H1 (cell line): ENCODE results near the gene SLC25A17. TPM values are rescaled to one million over a fixed set of nuclear protein-coding genes. Genes with fewer than 3 reads are reported as not detected.

ENCODE experiments used
- CTCF ChIA-PET: fragments of 300-600 bp; sonication (Branson Sonifier 250); formaldehyde crosslinking; loops from one replicate; lab custom pipeline; 2021; ENCODE audit not compliant: partially characterized antibody; lab: Charles Lee
- POLR2A ChIA-PET: fragments of 300-600 bp; sonication (Branson Sonifier 250); formaldehyde crosslinking; loops from one replicate; lab custom pipeline; 2021; ENCODE audit warnings: inconsistent platforms; ENCODE audit not compliant: partially characterized antibody; lab: Charles Lee
- DNase-seq, 2 experiments: peaks; one replicate each; pipeline versions ENCODE4 v3.0.0 to v3.0.0-alpha.2; 2010 to 2022; ENCODE audit warnings: low spot score in 2 of 2, low read depth in 1 of 2, mixed read lengths in 1 of 2
- FAIRE-seq: peaks from 2 replicates; lab custom pipeline; 2011; peaks lifted over from hg19 to GRCh38; lab: Jason Lieb, UNC
- H2AFZ ChIP-seq: 2 replicates; pipeline ENCODE4 v1.8.1; 2012; ENCODE audit warnings: low read length, inconsistent platforms
- H2AK5ac ChIP-seq: 2 replicates; pipeline ENCODE4 v1.6.1; 2013; ENCODE audit warnings: low read depth, low read length
- H2BK120ac ChIP-seq: replicated peaks from 2 replicates; pipeline ENCODE3; 2013; ENCODE audit warnings: low read depth, low read length, inconsistent platforms
- H2BK12ac ChIP-seq: 2 replicates; pipeline ENCODE4 v1.6.1; 2013; ENCODE audit warnings: low read depth, low read length
- H2BK15ac ChIP-seq: 2 replicates; pipeline ENCODE4 v1.6.1; 2013; ENCODE audit warnings: low read length
- H2BK20ac ChIP-seq: 2 replicates; pipeline ENCODE4 v1.6.1; 2013; ENCODE audit warnings: low read length
- H2BK5ac ChIP-seq: 2 replicates; pipeline ENCODE4 v1.6.1; 2013; ENCODE audit warnings: low read depth, low read length
- H3K14ac ChIP-seq: 2 replicates; pipeline ENCODE4 v1.6.1; 2013; ENCODE audit warnings: inconsistent platforms; ENCODE audit not compliant: insufficient read length
- H3K18ac ChIP-seq: 2 replicates; pipeline ENCODE4 v1.6.1; 2013; ENCODE audit warnings: low read length; ENCODE audit errors: extremely low read depth
- H3K23ac ChIP-seq: 2 replicates; pipeline ENCODE4 v1.6.1; 2013; ENCODE audit warnings: inconsistent platforms; ENCODE audit not compliant: insufficient read length
- H3K23me2 ChIP-seq: 2 replicates; pipeline ENCODE4 v1.6.1; 2013; ENCODE audit warnings: low read depth, low read length
- H3K27ac ChIP-seq: 2 replicates; pipeline ENCODE4 v1.6.1; 2011; ENCODE audit warnings: low read depth, low read length, inconsistent platforms
- H3K27me3 ChIP-seq, 4 experiments: replicated peaks in 1 of 4; 1 replicate in 1 of 4; 2 replicates in 3 of 4; pipeline versions ENCODE4 v1.6.1 to v1.8.1; 2011 to 2013; ENCODE audit warnings: low read length in 3 of 4, mild to moderate bottlenecking in 3 of 4, inconsistent platforms in 2 of 4, mixed read lengths in 2 of 4, moderate library complexity in 1 of 4; ENCODE audit not compliant: control insufficient read depth in 3 of 4, insufficient read depth in 3 of 4; ENCODE audit errors: extremely low read depth in 1 of 4
- H3K36me3 ChIP-seq, 4 experiments: 2 replicates each; pipeline versions ENCODE4 v1.6.1 to v1.8.1; 2011 to 2013; ENCODE audit warnings: mild to moderate bottlenecking in 4 of 4, low read length in 3 of 4, moderate library complexity in 2 of 4, control low read depth in 1 of 4, inconsistent platforms in 1 of 4; ENCODE audit not compliant: insufficient read depth in 4 of 4, control insufficient read depth in 2 of 4
- H3K4ac ChIP-seq: replicated peaks from 2 replicates; pipeline ENCODE3; 2013; ENCODE audit warnings: low read length, low read depth, mixed read lengths, inconsistent platforms; ENCODE audit not compliant: insufficient read length
- H3K4me1 ChIP-seq, 4 experiments: replicated peaks in 1 of 4; 1 replicate in 1 of 4; 2 replicates in 3 of 4; pipeline versions ENCODE4 v1.6.1 to v1.8.1; 2011 to 2013; ENCODE audit warnings: low read length in 3 of 4, inconsistent platforms in 2 of 4, mixed read lengths in 1 of 4; ENCODE audit not compliant: insufficient read depth in 4 of 4, control insufficient read depth in 3 of 4
- H3K4me2 ChIP-seq, 2 experiments: 2 replicates each; pipeline versions ENCODE4 v1.6.1 to v1.8.1; 2011 to 2013; ENCODE audit warnings: low read depth in 2 of 2, low read length in 2 of 2, control low read depth in 1 of 2, inconsistent platforms in 1 of 2, mild to moderate bottlenecking in 1 of 2; ENCODE audit not compliant: insufficient read depth in 1 of 2
- H3K4me3 ChIP-seq, 4 experiments: fragments of 200-600, 300-600 bp in 1 of 4; sonication (generic), shearing (Covaris generic), sonication (Bioruptor Twin) in 1 of 4; 2 replicates each; pipeline versions ENCODE4 v1.5.1 to v1.8.1; 2011 to 2016; ENCODE audit warnings: low read length in 4 of 4, low read depth in 3 of 4, control low read depth in 2 of 4, inconsistent platforms in 2 of 4, mild to moderate bottlenecking in 2 of 4, mixed read lengths in 1 of 4, moderate library complexity in 1 of 4; ENCODE audit not compliant: insufficient read depth in 2 of 4; ENCODE audit errors: extremely low read depth in 1 of 4
- H3K56ac ChIP-seq: replicated peaks from 2 replicates; pipeline ENCODE3; 2013; ENCODE audit warnings: low read depth, mild to moderate bottlenecking, mixed read lengths, low read length, inconsistent platforms; ENCODE audit not compliant: insufficient read length
- H3K79me1 ChIP-seq: 2 replicates; pipeline ENCODE4 v1.6.1; 2013; ENCODE audit warnings: low read depth, low read length, control low read depth
- H3K79me2 ChIP-seq, 2 experiments: 2 replicates each; pipeline versions ENCODE4 v1.6.1 to v1.8.1; 2012 to 2013; ENCODE audit warnings: low read length in 2 of 2, mild to moderate bottlenecking in 2 of 2, inconsistent platforms in 1 of 2; ENCODE audit not compliant: insufficient read depth in 2 of 2, control insufficient read depth in 1 of 2
- H3K9ac ChIP-seq, 4 experiments: replicated peaks in 1 of 4; 1 replicate in 1 of 4; 2 replicates in 3 of 4; pipeline versions ENCODE4 v1.6.1 to v1.8.1; 2011 to 2013; ENCODE audit warnings: low read depth in 3 of 4, low read length in 3 of 4, control low read depth in 2 of 4, mild to moderate bottlenecking in 2 of 4, moderate library complexity in 2 of 4, inconsistent platforms in 1 of 4; ENCODE audit errors: extremely low read depth in 1 of 4
- H3K9me3 ChIP-seq, 2 experiments: 2 replicates each; pipeline versions ENCODE4 v1.6.1 to v1.8.1; 2012 to 2013; ENCODE audit warnings: mild to moderate bottlenecking in 2 of 2, moderate library complexity in 2 of 2, control low read depth in 1 of 2, inconsistent platforms in 1 of 2, low read depth in 1 of 2, low read length in 1 of 2, mixed read lengths in 1 of 2; ENCODE audit not compliant: insufficient read depth in 2 of 2
- H4K20me1 ChIP-seq, 2 experiments: replicated peaks in 1 of 2; 2 replicates each; pipeline versions ENCODE3 to v1.8.1; 2011 to 2013; ENCODE audit warnings: inconsistent platforms in 2 of 2, low read length in 2 of 2, mild to moderate bottlenecking in 1 of 2; ENCODE audit not compliant: insufficient read depth in 2 of 2, control insufficient read depth in 1 of 2
- H4K5ac ChIP-seq: 2 replicates; pipeline ENCODE4 v1.6.1; 2013; ENCODE audit warnings: low read length, low read depth, mixed read lengths, inconsistent platforms; ENCODE audit not compliant: insufficient read length
- H4K8ac ChIP-seq: 2 replicates; pipeline ENCODE4 v1.8.0; 2013; ENCODE audit warnings: mild to moderate bottlenecking, moderate library complexity, low read length, inconsistent platforms; ENCODE audit not compliant: insufficient read depth; ENCODE audit errors: extremely low read depth
- H4K91ac ChIP-seq: replicated peaks from 2 replicates; pipeline ENCODE3; 2013; ENCODE audit warnings: low read length, mixed read lengths, inconsistent platforms; ENCODE audit not compliant: insufficient read length
- EZH2 ChIP-seq: fragments of 200-600 bp; sonication (generic); IDR thresholded peaks from 2 replicates; pipeline ENCODE4 v1.7.1; 2012; ENCODE audit warnings: low read depth, mild to moderate bottlenecking, moderate library complexity, low read length, inconsistent platforms; ENCODE audit not compliant: severe bottlenecking
- HDAC6 ChIP-seq: IDR thresholded peaks from one replicate; pipeline ENCODE4 v1.7.1; 2012; ENCODE audit warnings: low read depth, mild to moderate bottlenecking, inconsistent platforms, low read length, moderate library complexity
- JUND ChIP-seq: IDR thresholded peaks from 2 replicates; pipeline ENCODE4 v1.6.1; 2011; ENCODE audit warnings: mild to moderate bottlenecking, improper control_type of control experiment, low read length
- PHF8 ChIP-seq: fragments of 200-600 bp; sonication (generic); conservative IDR thresholded peaks from 2 replicates; pipeline ENCODE4 v1.7.1; 2012; ENCODE audit warnings: low read depth, mild to moderate bottlenecking, inconsistent platforms, low read length, moderate library complexity
- POLR2AphosphoS5 ChIP-seq: IDR thresholded peaks from 2 replicates; pipeline ENCODE4 v1.6.1; 2011; ENCODE audit warnings: low read depth, low read length
- RNF2 ChIP-seq: fragments of 200-900, 300-1000 bp; sonication (generic); IDR thresholded peaks from 2 replicates; pipeline ENCODE4 v1.7.1; 2016; ENCODE audit warnings: borderline replicate concordance, low read depth, mild to moderate bottlenecking, antibody characterized with exemption, low read length; ENCODE audit not compliant: poor library complexity, severe bottlenecking; ENCODE audit errors: missing control alignments
- SIRT6 ChIP-seq: IDR thresholded peaks from one replicate; pipeline ENCODE4 v1.7.1; 2012; ENCODE audit warnings: low read length, inconsistent platforms
- SP4 ChIP-seq: IDR thresholded peaks from 2 replicates; pipeline ENCODE4 v1.6.1; 2012; ENCODE audit warnings: low read length, inconsistent platforms
- SUZ12 ChIP-seq: fragments of 200-600 bp; sonication (generic); IDR thresholded peaks from 2 replicates; pipeline ENCODE4 v1.6.1; 2012; ENCODE audit warnings: mild to moderate bottlenecking, inconsistent platforms, low read length, moderate library complexity, mixed read lengths
- TEAD4 ChIP-seq: IDR thresholded peaks from 2 replicates; pipeline ENCODE4 v1.6.1; 2012; ENCODE audit warnings: low read depth, low read length, inconsistent platforms, mixed read lengths
- WGBS, 2 experiments: shearing (Covaris generic) in 1 of 2; methylation state at CpG; one replicate each; pipeline versions ENCODE4 v1.1.6 to v1.1.7; 2013 to 2015; ENCODE audit warnings: low lambda C conversion rate in 2 of 2, mixed read lengths in 2 of 2, inconsistent platforms in 1 of 2, low coverage in 1 of 2, missing lambda C conversion rate in 1 of 2; ENCODE audit not compliant: insufficient replicate concordance in 2 of 2, insufficient coverage in 1 of 2, insufficient read length in 1 of 2; ENCODE audit errors: extremely low coverage in 1 of 2, missing lambda C conversion rate in 1 of 2; 5-methylcytosine and 5-hydroxymethylcytosine counted together
- polyA plus RNA-seq, 7 experiments: library from polyadenylated mRNA; depleted of rRNA in 3 of 7; stranded (reverse) in 5 of 7; unstranded in 2 of 7; fragments of >200 nt in 5 of 7; fragments of 200-250 nt in 2 of 7; gene quantifications; 1 replicate in 5 of 7; 2 replicates in 1 of 7; 4 replicates in 1 of 7; pipeline versions ENCODE4 v1.2.1 to v1.2.3, GENCODE V29; 2011 to 2013; ENCODE audit warnings: missing spikeins in 2 of 7, mixed read lengths in 2 of 7
- total RNA-seq: library from RNA; stranded (reverse); fragmentation: NEBNext Ultra II Directional; extraction: Animal tissue kit (Norgen Biotek cat#: 25700); gene quantifications from 2 replicates; pipeline ENCODE4 v1.2.1, GENCODE V29; 2021
- TF ChIP-seq, protein P1 (sequence below): IDR thresholded peaks from 2 replicates; pipeline ENCODE4 v1.6.1; 2012; ENCODE audit warnings: inconsistent platforms

SLC25A17 gene
- total and polyA plus RNA-seq, 2 of the 8 experiments (the other 6 are each of a cell fraction or from before 2014, with no cell fraction given), result 17.9 to 40.4 TPM

DNA sequence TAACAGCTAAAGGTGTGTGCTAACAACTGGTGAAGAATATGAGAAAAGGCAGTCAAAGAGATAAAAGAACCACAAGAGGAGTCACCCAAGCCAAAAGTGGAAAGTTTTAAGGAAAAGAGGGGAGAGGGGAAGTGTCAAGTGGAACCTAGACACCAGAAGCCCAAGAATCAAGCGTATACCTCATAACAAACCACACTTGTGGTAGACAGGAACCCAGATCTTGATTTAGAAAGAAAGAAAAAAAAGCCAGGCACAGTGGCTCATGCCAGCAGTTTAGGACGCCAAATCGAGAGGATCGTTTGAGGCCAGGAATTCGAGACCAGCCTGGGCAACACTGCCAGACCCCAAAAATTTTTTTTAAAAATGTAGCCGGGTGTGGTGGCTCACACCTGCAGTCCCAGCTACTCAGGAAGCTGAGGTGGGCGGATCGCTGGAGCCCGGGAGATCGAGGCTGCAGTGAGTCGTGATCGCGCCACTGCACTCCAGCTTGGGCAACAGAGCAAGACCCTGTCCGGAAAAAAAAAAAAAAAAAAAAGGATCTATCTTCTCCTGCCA, 877 bp downstream of the SLC25A17 start:
- Histone ChIP-seq H3K9ac (peak overlapping the region in 2 of 4 experiments; percentile 63 to 72; a peak in 3 of 7 replicates), H3K18ac (no peak overlapping the region), H2BK15ac (no peak overlapping the region), H2BK5ac (no peak overlapping the region), H3K36me3 (peaks cover 0 to 11% (median 4%) of the 10 kb centered on the region in 4 experiments; a peak in 3 of 8 replicates), H2AK5ac (no peak overlapping the region), H3K4ac (no peak overlapping the region), H3K27me3 (no peaks in the 10 kb centered on the region), H3K9me3 (no peaks in the 10 kb centered on the region), H3K56ac (no peak overlapping the region), H3K23ac (no peak overlapping the region), H3K4me2 (peak overlapping the region; percentile 71 to 77), H2AFZ (peak overlapping the region; percentile 75; the same call in 1 of the 2 replicates), H4K5ac (no peak overlapping the region), H4K8ac (no peak overlapping the region), H3K27ac (no peak overlapping the region)
- POLR2A ChIA-PET, result interaction anchor here (0.6 to 2.8 kb wide), 4 partner anchors 9 to 39 kb away, joined by 3 to 9 read pairs (median 5); partner anchors contain the start of gene XPNPEP3
- no peak for FAIRE-seq
- TF ChIP-seq RNF2 (no peak), EZH2 (no peak), SIRT6 (no peak), TEAD4 (no peak), PHF8 (no peak), SP4 (no peak), SUZ12 (no peak), POLR2AphosphoS5 (no peak), HDAC6 (no peak), JUND (no peak)
- TF ChIP-seq, protein P1, sequence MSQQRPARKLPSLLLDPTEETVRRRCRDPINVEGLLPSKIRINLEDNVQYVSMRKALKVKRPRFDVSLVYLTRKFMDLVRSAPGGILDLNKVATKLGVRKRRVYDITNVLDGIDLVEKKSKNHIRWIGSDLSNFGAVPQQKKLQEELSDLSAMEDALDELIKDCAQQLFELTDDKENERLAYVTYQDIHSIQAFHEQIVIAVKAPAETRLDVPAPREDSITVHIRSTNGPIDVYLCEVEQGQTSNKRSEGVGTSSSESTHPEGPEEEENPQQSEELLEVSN, result no peak
- TF ChIP-seq, all 59 proteins: peak for 0
- Histone ChIP-seq H3K4me1 (peaks cover 0 to 1% (median 0%) of the 10 kb centered on the region in 4 experiments; a peak in 3 of 7 replicates), H2BK120ac (no peak overlapping the region), H4K91ac (no peak overlapping the region), H4K20me1 (no peaks in the 10 kb centered on the region), H3K14ac (no peak overlapping the region), H3K4me3 (peak overlapping the region; percentile 72 to 98 (median 94)), H3K79me2 (peaks cover 5 to 46% of the 10 kb centered on the region in 2 experiments; a peak in 3 of 4 replicates), H2BK20ac (no peak overlapping the region), H3K79me1 (peaks cover 9% of the 10 kb centered on the region), H2BK12ac (no peak overlapping the region), H3K23me2 (peaks cover 2% of the 10 kb centered on the region; the same call in 1 of the 2 replicates)
- 76% methylated on average over 13 of the region's 14 CpGs; no CpG with 5 or more reads in 1 of the 2 experiments for WGBS, 2 experiments
- DNase-seq, result no peak
- CTCF ChIA-PET, result interaction anchor here (0.5 to 1.1 kb wide), 4 partner anchors 36 to 419 kb away, joined by 3 to 5 read pairs (median 3); no protein-coding TSS in a partner anchor
